HG03108 (cell line): ENCODE results near the gene MLH1.

Experiments used
- ATAC-seq: cut with Tn5 transposase; IDR thresholded peaks from one replicate; pipeline ENCODE4 v1.9.1; 2021; ENCODE audit warnings: moderate library complexity; ENCODE audit not compliant: unreplicated experiment

Gene MLH1

GRCh38 chr3:36973139-36973538 lies 20.2 kb upstream of the MLH1 start:
- ATAC-seq: no peak

GRCh38 chr3:36981006-36981405 lies 12.3 kb upstream of the MLH1 start:
- no peak for ATAC-seq

GRCh38 chr3:36988356-36988755 lies 5.0 kb upstream of the MLH1 start:
- no peak for ATAC-seq

GRCh38 chr3:36989005-36989404 lies 4.3 kb upstream of the MLH1 start:
- no peak for ATAC-seq

- no peak for ATAC-seq
Measured at GRCh38 chr3:36989568-36989967, 3.8 kb upstream of the MLH1 start.

- no peak for ATAC-seq
Measured at GRCh38 chr3:36991147-36991546, 2.2 kb upstream of the MLH1 start.

- ATAC-seq: no peak
Measured at GRCh38 chr3:36991923-36992805, 1.2 kb upstream of the MLH1 start.

- peak; percentile 87 for ATAC-seq
Measured at GRCh38 chr3:36992806-36993325, 452 bp upstream of the MLH1 start, which contains the start of gene EPM2AIP1. Gene EPM2AIP1 (minus strand): TSS chr3:36993131. CDS start chr3:36993077, 54 bp downstream.

GRCh38 chr3:37014620-37015019 lies 21.3 kb downstream of the MLH1 start:
- no peak for ATAC-seq

- no peak for ATAC-seq
Measured at GRCh38 chr3:37015642-37016041, 22.3 kb downstream of the MLH1 start.

- ATAC-seq: no peak
Measured at GRCh38 chr3:37016903-37017302, 23.6 kb downstream of the MLH1 start.

- ATAC-seq: no peak
Measured at GRCh38 chr3:37017683-37018082, 24.4 kb downstream of the MLH1 start.

GRCh38 chr3:37024092-37024491 lies 30.8 kb downstream of the MLH1 start:
- no peak for ATAC-seq

GRCh38 chr3:37024820-37025405 lies 31.6 kb downstream of the MLH1 start:
- ATAC-seq: no peak

- ATAC-seq: no peak
Measured at GRCh38 chr3:37025561-37026335, 32.4 kb downstream of the MLH1 start.

- ATAC-seq: no peak
Measured at GRCh38 chr3:37026851-37027250, 33.5 kb downstream of the MLH1 start.

- ATAC-seq: no peak
Measured at GRCh38 chr3:37028329-37028728, 35.0 kb downstream of the MLH1 start.

- ATAC-seq: no peak
Measured at GRCh38 chr3:37029111-37029510, 35.8 kb downstream of the MLH1 start.

- no peak for ATAC-seq
Measured at GRCh38 chr3:37029516-37030163, 36.3 kb downstream of the MLH1 start.

GRCh38 chr3:37030588-37030987 lies 37.3 kb downstream of the MLH1 start:
- ATAC-seq: no peak
